ENCODE data around the gene LHPP. TPM values are rescaled to one million over a fixed set of nuclear protein-coding genes. Genes with fewer than 3 reads are reported as not detected.

The LHPP gene
- total and polyA plus RNA-seq, 2 experiments from 2014 or later, result 19.0 to 22.9 TPM

- Histone ChIP-seq H3K27ac (no peak overlapping the region), H3K27me3 (replicated peaks; ENCODE audit: insufficient read depth) (no peaks in the 10 kb centered on the region), H3K9me2 (ENCODE audit: insufficient read depth) (no peaks in the 10 kb centered on the region), H3K4me1 (ENCODE audit: insufficient read depth) (no peaks in the 10 kb centered on the region), H3K9ac (no peak overlapping the region), H3K4me2 (ENCODE audit: unreplicated experiment) (no peak overlapping the region), H3K4me3 (no peak overlapping the region), H2AFZ (no peak overlapping the region), H3K79me2 (ENCODE audit: insufficient read depth) (no peaks in the 10 kb centered on the region), H3F3A (ENCODE audit: insufficient read depth) (no peaks in the 10 kb centered on the region), H3K9me3 (ENCODE audit: low read depth) (no peaks in the 10 kb centered on the region), H3K36me3 (ENCODE audit: low read depth) (no peaks in the 10 kb centered on the region), H4K20me1 (ENCODE audit: insufficient read depth) (no peaks in the 10 kb centered on the region; the same call in 1 of the 2 replicates)
- in situ Hi-C loops (cut with MboI), result no loop called here
- WGBS, 2 experiments (ENCODE audit: low coverage in 1 of 2, low lambda C conversion rate in 2 of 2, missing lambda C conversion rate in 2 of 2), result 95 to 96% methylated on average over 9 of the region's 9 CpGs
- no peak for DNase-seq
- TF ChIP-seq EZH2 (IDR thresholded peaks at IDR 0.05; ENCODE audit: insufficient read depth, poor library complexity, severe bottlenecking) (no peak), EZH2phosphoT487 (IDR thresholded peaks at IDR 0.05; ENCODE audit: insufficient read depth, low read depth) (no peak)
Measured at GRCh38 chr10:124661660-124662180, 200.1 kb downstream of the LHPP start.

DNA sequence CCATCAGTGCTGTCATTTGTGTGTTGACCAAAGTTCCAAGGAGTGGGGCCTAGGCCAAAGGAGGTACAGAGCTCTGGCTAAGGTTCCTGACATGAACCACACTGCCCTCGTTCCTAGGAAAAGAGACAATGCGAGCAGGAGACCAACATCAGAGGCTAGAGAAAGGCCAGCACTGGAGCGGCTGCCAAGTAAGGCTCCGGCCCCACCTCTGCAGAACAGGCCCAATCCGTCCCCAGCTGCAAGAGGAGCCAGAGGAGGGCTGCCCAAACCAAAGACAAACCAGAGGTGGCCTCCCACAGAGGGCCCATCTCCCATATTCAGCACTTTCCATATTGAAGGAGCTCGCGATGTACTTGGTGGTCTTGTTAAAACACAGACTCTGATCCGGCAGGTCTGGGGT is 201.6 kb downstream of the LHPP start:
- TF ChIP-seq EZH2 (IDR thresholded peaks at IDR 0.05; ENCODE audit: insufficient read depth, poor library complexity, severe bottlenecking) (no peak), EZH2phosphoT487 (IDR thresholded peaks at IDR 0.05; ENCODE audit: insufficient read depth, low read depth) (no peak)
- H3K9me2 ChIP-seq (ENCODE audit: insufficient read depth), result no peaks in the 10 kb centered on the region
- no peaks in the 10 kb centered on the region; the same call in 1 of the 2 replicates for H4K20me1 ChIP-seq (ENCODE audit: insufficient read depth)
- in situ Hi-C loops (cut with MboI), result no loop called here
- no peak overlapping the region for H3K4me3 ChIP-seq
- no peak overlapping the region for H3K9ac ChIP-seq
- H3K36me3 ChIP-seq (ENCODE audit: low read depth), result no peaks in the 10 kb centered on the region
- no peak overlapping the region for H3K27ac ChIP-seq
- H3F3A ChIP-seq (ENCODE audit: insufficient read depth), result no peaks in the 10 kb centered on the region
- no peak overlapping the region for H2AFZ ChIP-seq
- no peaks in the 10 kb centered on the region for H3K4me1 ChIP-seq (ENCODE audit: insufficient read depth)
- H3K27me3 ChIP-seq (replicated peaks; ENCODE audit: insufficient read depth), result no peaks in the 10 kb centered on the region
- no peak for DNase-seq
- no peak overlapping the region for H3K4me2 ChIP-seq (ENCODE audit: unreplicated experiment)
- no peaks in the 10 kb centered on the region for H3K9me3 ChIP-seq (ENCODE audit: low read depth)
- H3K79me2 ChIP-seq (ENCODE audit: insufficient read depth), result no peaks in the 10 kb centered on the region
- 75 to 79% methylated on average over 8 of the region's 8 CpGs for WGBS, 2 experiments (ENCODE audit: low coverage in 1 of 2, low lambda C conversion rate in 2 of 2, missing lambda C conversion rate in 2 of 2)

Other genes with a start within 250 kb of the LHPP start
- 225 and 232 TPM in 2 replicates for gene OAT, start 42.9 kb upstream of the LHPP start, total RNA-seq (2014; rRNA removed; shearing (Covaris generic))
- gene OAT, start 42.9 kb upstream of the LHPP start, polyA plus RNA-seq (2016; fragmentation: Nextera tagmentation; extraction: Ambion mirVana), result 263 and 269 TPM in 2 replicates
- gene NKX1-2, start 11.8 kb upstream of the LHPP start, total RNA-seq (2014; rRNA removed; shearing (Covaris generic)), result not detected in 2 replicates
- not detected in 2 replicates for gene NKX1-2, start 11.8 kb upstream of the LHPP start, polyA plus RNA-seq (2016; fragmentation: Nextera tagmentation; extraction: Ambion mirVana)

Measured in GM23248 (cell line).